A172 (cell line): Measurements from ENCODE around the gene ENDOU. TPM values are rescaled to one million over a fixed set of nuclear protein-coding genes. Genes with fewer than 3 reads are reported as not detected.

Source experiments
- DNase-seq: peaks from one replicate; pipeline ENCODE4 v3.0.0-alpha.2; 2015; ENCODE audit warnings: low spot score
- total RNA-seq: library from RNA; depleted of rRNA; stranded (reverse); fragments of >200 nt; shearing (Covaris generic); gene quantifications from 2 replicates; pipeline ENCODE4 v1.2.3, GENCODE V29; 2014

Gene ENDOU
- total RNA-seq, 1 experiment from 2014 or later: not detected

GRCh38 chr12:47743311-47743860 is 18.1 kb upstream of the ENDOU start:
- no peak for DNase-seq

- peak; percentile 42 for DNase-seq
These were observed 17.0 kb upstream of the ENDOU start for GRCh38 chr12:47742253-47742825.

- DNase-seq: peak; percentile 77
These were observed 16.0 kb upstream of the ENDOU start for GRCh38 chr12:47741340-47741703.

GRCh38 chr12:47740606-47741339 is 15.5 kb upstream of the ENDOU start:
- no peak for DNase-seq

- no peak for DNase-seq
These were observed 14.7 kb upstream of the ENDOU start for GRCh38 chr12:47739979-47740378.

GRCh38 chr12:47739297-47739696 is 14.0 kb upstream of the ENDOU start:
- no peak for DNase-seq

- no peak for DNase-seq
These were observed 12.8 kb upstream of the ENDOU start for GRCh38 chr12:47737936-47738594.

GRCh38 chr12:47736877-47737676 is 11.8 kb upstream of the ENDOU start:
- no peak for DNase-seq

- DNase-seq: no peak
These were observed 10.9 kb upstream of the ENDOU start for GRCh38 chr12:47736216-47736615.

- DNase-seq: no peak
These were observed 10.4 kb upstream of the ENDOU start for GRCh38 chr12:47735649-47736048.

- no peak for DNase-seq
These were observed 9.6 kb upstream of the ENDOU start for GRCh38 chr12:47734725-47735480.

- no peak for DNase-seq
These were observed 7.9 kb upstream of the ENDOU start for GRCh38 chr12:47733142-47733541.

- no peak for DNase-seq
These were observed 7.2 kb upstream of the ENDOU start for GRCh38 chr12:47732504-47732903.

- no peak for DNase-seq
These were observed 6.4 kb upstream of the ENDOU start for GRCh38 chr12:47731723-47732122.

GRCh38 chr12:47730341-47730744 is 5.1 kb upstream of the ENDOU start:
- DNase-seq: peak; percentile 59

GRCh38 chr12:47729233-47729632 is 3.9 kb upstream of the ENDOU start:
- no peak for DNase-seq

GRCh38 chr12:47725893-47726292 is 603 bp upstream of the ENDOU start:
- no peak for DNase-seq

GRCh38 chr12:47722941-47723631 is 2.2 kb downstream of the ENDOU start:
- DNase-seq: no peak

GRCh38 chr12:47722136-47722834 is 3.0 kb downstream of the ENDOU start:
- DNase-seq: no peak

GRCh38 chr12:47721431-47721973 is 3.8 kb downstream of the ENDOU start:
- DNase-seq: no peak
